Measurements from ENCODE around the gene RNF115. TPM values are rescaled to one million over a fixed set of nuclear protein-coding genes. Genes with fewer than 3 reads are reported as not detected.

RNF115 gene
- total RNA-seq, 1 donor = 16.4 TPM

GRCh38 chr1:145690587-145691558, 133.0 kb downstream of the RNF115 start:
- H3K4me1 ChIP-seq (ENCODE audit: insufficient read depth, low read length) = peaks cover 27% of the 10 kb centered on the region
- H3K27me3 ChIP-seq (ENCODE audit: insufficient read depth, low read length) = no peaks in the 10 kb centered on the region
- no peak overlapping the region for H3K4me3 ChIP-seq (ENCODE audit: low read length)
- H3K9me3 ChIP-seq (ENCODE audit: low read depth, low read length) = no peaks in the 10 kb centered on the region

GRCh38 chr1:145689922-145690321, 134.0 kb downstream of the RNF115 start:
- no peaks in the 10 kb centered on the region for H3K9me3 ChIP-seq (ENCODE audit: low read depth, low read length)
- no peak overlapping the region for H3K4me3 ChIP-seq (ENCODE audit: low read length)
- H3K27me3 ChIP-seq (ENCODE audit: insufficient read depth, low read length) = no peaks in the 10 kb centered on the region
- peaks cover 27% of the 10 kb centered on the region for H3K4me1 ChIP-seq (ENCODE audit: insufficient read depth, low read length)

- Histone ChIP-seq H3K27me3 (ENCODE audit: insufficient read depth, low read length) (no peaks in the 10 kb centered on the region), H3K4me1 (ENCODE audit: insufficient read depth, low read length) (peaks cover 27% of the 10 kb centered on the region), H3K9me3 (ENCODE audit: low read depth, low read length) (no peaks in the 10 kb centered on the region), H3K4me3 (ENCODE audit: low read length) (no peak overlapping the region)
These were observed 135.0 kb downstream of the RNF115 start for GRCh38 chr1:145688924-145689323.

Other genes with a start within 250 kb of the RNF115 start
- gene GPR89A, start 216.1 kb downstream of the RNF115 start, total RNA-seq = 43.8 TPM
- 0.10 TPM for gene PDZK1, start 116.7 kb downstream of the RNF115 start, total RNA-seq
- 9.0 TPM for gene CD160, start 104.6 kb downstream of the RNF115 start, total RNA-seq
- 29.9 TPM for gene POLR3C, start 105 bp upstream of the RNF115 start, total RNA-seq
- gene NUDT17, start 21.5 kb upstream of the RNF115 start, total RNA-seq = 1.2 TPM
- 8.0 TPM for gene PIAS3, start 35.0 kb upstream of the RNF115 start, total RNA-seq
- not detected for gene ANKRD35, start 61.8 kb upstream of the RNF115 start, total RNA-seq
- gene ITGA10, start 86.0 kb upstream of the RNF115 start, total RNA-seq = 0.21 TPM
- gene PEX11B, start 94.6 kb upstream of the RNF115 start, total RNA-seq = 6.1 TPM
- 98.2 TPM for gene RBM8A, start 103.4 kb upstream of the RNF115 start, total RNA-seq
- 15.1 TPM for gene LIX1L, start 133.9 kb upstream of the RNF115 start, total RNA-seq
- 0.42 TPM for gene ANKRD34A, start 140.5 kb upstream of the RNF115 start, total RNA-seq
- 12.7 TPM for gene POLR3GL, start 140.6 kb upstream of the RNF115 start, total RNA-seq
- 2,317 TPM for gene TXNIP, start 172.5 kb upstream of the RNF115 start, total RNA-seq
- not detected for gene HJV, start 197.6 kb upstream of the RNF115 start, total RNA-seq

Measured in mononuclear cell (primary cell).